ENCODE data around the gene RXYLT1. TPM values are rescaled to one million over a fixed set of nuclear protein-coding genes. Genes with fewer than 3 reads are reported as not detected.
"Not testable (repeated sequence)": the region's sequence is repeated elsewhere in the genome, so short reads cannot be mapped to it uniquely, and the experiment has no call there.

The RXYLT1 gene
- total RNA-seq, 1 experiment from 2014 or later, result 22.0 TPM

- DNase-seq (ENCODE audit: low read depth), result peak; percentile 34
Observed at GRCh38 chr12:63802012-63802608, 22.4 kb downstream of the RXYLT1 start.

- no peak for DNase-seq (ENCODE audit: low read depth)
Observed at GRCh38 chr12:63804746-63805145, 25.0 kb downstream of the RXYLT1 start.

- no peak for DNase-seq (ENCODE audit: low read depth)
Observed at GRCh38 chr12:63805704-63806672, 26.3 kb downstream of the RXYLT1 start.

GRCh38 chr12:63808631-63809030, 28.9 kb downstream of the RXYLT1 start:
- DNase-seq (ENCODE audit: low read depth), result no peak

GRCh38 chr12:63809566-63809965, 29.9 kb downstream of the RXYLT1 start:
- DNase-seq (ENCODE audit: low read depth), result no peak

GRCh38 chr12:63811334-63811733, 31.6 kb downstream of the RXYLT1 start:
- DNase-seq (ENCODE audit: low read depth), result no peak

GRCh38 chr12:63811755-63812154, 32.0 kb downstream of the RXYLT1 start:
- DNase-seq (ENCODE audit: low read depth), result no peak

- DNase-seq (ENCODE audit: low read depth), result no peak
Observed at GRCh38 chr12:63814146-63814772, 34.5 kb downstream of the RXYLT1 start.

GRCh38 chr12:63815482-63815852, 35.8 kb downstream of the RXYLT1 start:
- DNase-seq (ENCODE audit: low read depth), result no peak

GRCh38 chr12:63816031-63816430, 36.3 kb downstream of the RXYLT1 start:
- DNase-seq (ENCODE audit: low read depth), result no peak

GRCh38 chr12:63820427-63820826, 40.7 kb downstream of the RXYLT1 start:
- DNase-seq (ENCODE audit: low read depth), result no peak

GRCh38 chr12:63821781-63822251, 42.1 kb downstream of the RXYLT1 start:
- no peak for DNase-seq (ENCODE audit: low read depth)

- peak; percentile 6 for DNase-seq (ENCODE audit: low read depth)
Observed at GRCh38 chr12:63822352-63822751, 42.6 kb downstream of the RXYLT1 start.

- DNase-seq (ENCODE audit: low read depth), result no peak
Observed at GRCh38 chr12:63823040-63823439, 43.3 kb downstream of the RXYLT1 start.

GRCh38 chr12:63826006-63826585, 46.4 kb downstream of the RXYLT1 start:
- DNase-seq (ENCODE audit: low read depth), result peak; percentile 52

- no peak for DNase-seq (ENCODE audit: low read depth)
Observed at GRCh38 chr12:63828867-63829266, 49.2 kb downstream of the RXYLT1 start.

GRCh38 chr12:63836046-63836445, 56.3 kb downstream of the RXYLT1 start:
- no peak for DNase-seq (ENCODE audit: low read depth)

GRCh38 chr12:63836936-63837335, 57.2 kb downstream of the RXYLT1 start:
- no peak for DNase-seq (ENCODE audit: low read depth)

GRCh38 chr12:63838411-63838810, 58.7 kb downstream of the RXYLT1 start:
- no peak for DNase-seq (ENCODE audit: low read depth)

GRCh38 chr12:63841011-63841410, 61.3 kb downstream of the RXYLT1 start:
- no peak for DNase-seq (ENCODE audit: low read depth)

GRCh38 chr12:63841571-63841970, 61.9 kb downstream of the RXYLT1 start:
- DNase-seq (ENCODE audit: low read depth), result no peak

GRCh38 chr12:63842750-63843149, 63.0 kb downstream of the RXYLT1 start:
- not testable (repeated sequence) for DNase-seq (ENCODE audit: low read depth)

Data from M059J (cell line).